HG03103 (cell line): Measurements from ENCODE around the gene SCN1A.
A peak's percentile ranks its signal among the peaks of the same experiment; 100 is the strongest.
"Not testable (repeated sequence)": the region's sequence is repeated elsewhere in the genome, so short reads cannot be mapped to it uniquely, and the experiment has no call there.

ENCODE experiments used
- ATAC-seq: cut with Tn5 transposase; IDR thresholded peaks from one replicate; pipeline ENCODE4 v1.9.1; 2021; ENCODE audit warnings: low read depth; ENCODE audit not compliant: unreplicated experiment

SCN1A gene

DNA sequence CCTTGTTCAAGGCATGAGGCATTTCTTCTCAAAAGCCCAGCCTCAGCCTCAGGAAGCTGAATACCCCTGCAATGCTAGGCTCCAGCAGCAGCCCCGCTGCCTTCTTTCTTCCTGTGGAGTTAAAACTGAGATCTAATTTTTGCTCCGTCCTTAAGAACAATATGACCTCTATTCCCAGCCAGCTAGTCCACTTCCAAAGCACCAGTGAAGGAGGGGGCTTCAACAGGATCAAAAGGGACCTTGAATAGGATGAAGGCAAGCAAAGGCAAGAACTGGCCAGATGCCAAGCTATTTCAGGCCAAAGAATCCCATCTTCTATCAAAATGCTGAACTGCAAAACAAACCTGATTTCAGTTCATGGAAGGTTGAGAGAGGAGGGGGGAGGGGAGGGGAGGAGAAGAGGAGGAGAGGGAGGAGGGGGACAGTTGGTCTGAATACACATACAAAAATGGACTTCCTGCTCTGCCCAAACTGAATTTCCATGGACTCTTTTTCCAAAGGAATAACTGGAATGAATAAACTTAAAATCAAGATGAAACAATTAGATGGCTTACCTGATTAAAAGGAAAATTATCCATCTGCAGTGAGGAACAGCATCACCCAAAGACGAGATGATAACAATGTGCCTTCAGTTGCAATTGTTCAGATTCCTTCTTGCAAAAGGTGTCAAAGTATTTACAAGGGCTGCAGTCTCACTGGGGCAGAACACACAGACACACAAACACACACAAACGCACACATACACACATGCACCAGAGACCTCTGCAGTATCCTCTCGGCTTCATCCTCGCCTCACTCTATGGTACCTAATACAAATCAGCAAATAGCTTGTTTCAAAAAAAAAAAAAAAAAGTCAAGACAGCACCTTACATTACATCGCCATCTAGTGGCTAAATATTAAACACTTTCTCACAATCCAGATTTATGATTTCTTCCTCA, at the start of gene SCN1A:
Gene SCN1A, minus strand, starts transcription at position 804 of the 939 bp plus-strand sequence. CDS start 54,399 bp downstream, outside the sequence.
- no peak for ATAC-seq

DNA sequence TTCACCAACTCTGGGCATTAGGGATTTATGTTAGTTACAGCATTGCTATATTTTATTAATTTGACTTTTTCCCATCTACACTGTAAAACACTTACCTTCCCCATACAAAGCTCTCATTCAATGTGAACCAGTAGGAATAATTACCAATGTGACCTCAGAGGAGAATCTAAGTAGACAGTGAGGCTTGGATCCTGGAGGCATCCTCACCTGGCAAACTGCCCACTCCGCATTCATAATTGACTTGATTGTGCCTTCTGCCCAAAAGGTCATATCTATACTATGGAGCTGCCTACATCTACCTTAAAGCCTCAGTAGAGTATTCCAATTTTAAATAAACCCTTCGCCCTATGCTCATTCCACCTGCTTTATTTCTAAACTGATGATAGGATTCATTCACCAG, 45.4 kb upstream of the SCN1A start:
- ATAC-seq = no peak

DNA sequence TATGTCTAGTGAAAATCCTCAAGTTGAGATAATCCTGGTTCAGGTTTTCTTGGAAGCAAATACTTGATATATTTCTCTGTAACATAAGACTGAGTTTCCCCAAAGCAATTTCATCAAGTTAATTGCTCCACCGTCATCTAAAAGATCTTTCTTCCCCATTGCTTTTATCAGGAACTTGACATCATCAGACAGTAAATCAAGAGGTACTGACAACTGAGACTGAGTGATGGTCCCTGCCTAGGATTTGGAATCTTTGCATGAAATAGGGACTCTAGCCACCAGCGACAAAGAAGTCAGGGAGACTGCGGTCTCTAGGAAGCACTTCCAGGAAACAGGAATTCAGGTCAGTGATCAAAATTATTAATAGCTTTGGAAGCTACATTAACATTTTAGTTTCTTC, 43.4 kb upstream of the SCN1A start:
- no peak for ATAC-seq

DNA sequence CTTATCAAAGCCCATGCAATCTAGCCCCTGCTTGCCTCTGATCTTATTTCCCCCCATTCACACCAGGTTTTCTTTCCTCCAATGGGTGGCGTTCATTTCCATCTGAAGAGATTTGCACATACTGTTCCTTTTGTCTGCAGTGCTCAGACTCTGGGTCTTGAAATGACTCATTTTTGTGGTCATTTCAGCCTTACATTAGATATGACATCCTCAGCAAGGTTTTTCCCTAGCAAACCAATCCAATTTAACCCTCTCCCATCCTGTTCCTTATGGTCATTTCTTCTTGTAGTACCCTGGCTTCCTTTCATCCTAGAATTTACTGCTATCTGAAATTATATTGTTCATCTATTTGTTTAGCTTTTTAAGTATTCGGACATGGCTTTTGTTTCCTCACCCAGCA, 42.5 kb upstream of the SCN1A start:
- peak; percentile 83 for ATAC-seq

DNA sequence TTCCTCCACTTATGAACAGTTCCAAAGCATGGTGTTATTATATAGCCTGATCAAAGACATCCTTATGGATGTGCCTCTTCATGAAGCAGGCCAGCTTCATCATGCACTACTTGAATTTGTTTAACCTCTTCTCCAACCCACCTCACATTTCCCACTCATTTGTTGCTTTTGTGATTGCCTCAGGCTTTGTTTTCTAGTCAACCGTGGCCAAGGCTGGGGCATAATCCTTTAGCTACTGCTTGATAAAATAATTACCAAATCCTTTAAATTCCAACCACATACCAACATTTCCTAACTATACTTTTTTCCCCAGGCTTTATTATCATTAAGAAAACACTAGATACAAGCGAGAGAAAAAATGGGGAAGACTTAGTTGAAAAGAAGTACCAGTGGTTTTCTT, 39.6 kb upstream of the SCN1A start:
- no peak for ATAC-seq

DNA sequence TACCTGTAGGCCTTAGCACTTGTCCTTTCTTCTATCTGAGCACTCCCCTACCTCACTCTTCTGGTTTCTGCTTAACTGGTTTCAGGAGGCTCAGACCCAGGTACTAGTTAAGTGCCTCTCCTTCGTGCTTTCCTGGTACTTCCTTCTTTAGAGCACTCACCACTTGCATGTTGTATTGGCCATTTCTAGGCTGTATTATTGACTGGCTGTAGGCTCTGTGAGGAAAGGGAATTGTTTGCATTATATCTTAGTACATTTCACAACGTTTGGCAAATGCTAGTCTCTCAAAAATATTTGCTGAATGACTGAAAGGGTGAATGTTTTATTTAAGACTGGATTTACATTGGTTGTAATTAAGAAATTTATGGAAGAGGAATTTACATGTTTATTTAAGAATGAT, 36.0 kb upstream of the SCN1A start:
- no peak for ATAC-seq

DNA sequence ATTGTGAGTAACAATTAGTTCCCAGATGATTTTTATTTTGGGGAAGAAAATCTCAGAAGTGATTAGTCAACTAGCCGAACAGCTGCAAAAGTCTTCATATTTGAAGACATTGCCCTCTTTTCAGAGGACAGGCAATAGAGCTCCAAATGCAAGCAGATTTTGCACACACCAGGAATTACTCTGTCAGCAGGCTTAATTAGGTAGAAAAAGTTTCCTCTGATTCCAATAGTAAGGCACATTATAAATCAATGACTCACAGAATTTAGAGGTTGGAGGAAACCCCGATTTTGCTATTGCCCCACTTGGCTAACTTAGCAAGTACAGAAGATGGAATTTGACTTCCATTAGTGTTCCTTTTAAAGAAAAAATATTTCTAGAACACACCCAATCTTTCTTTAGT, 30.7 kb upstream of the SCN1A start:
- no peak for ATAC-seq

DNA sequence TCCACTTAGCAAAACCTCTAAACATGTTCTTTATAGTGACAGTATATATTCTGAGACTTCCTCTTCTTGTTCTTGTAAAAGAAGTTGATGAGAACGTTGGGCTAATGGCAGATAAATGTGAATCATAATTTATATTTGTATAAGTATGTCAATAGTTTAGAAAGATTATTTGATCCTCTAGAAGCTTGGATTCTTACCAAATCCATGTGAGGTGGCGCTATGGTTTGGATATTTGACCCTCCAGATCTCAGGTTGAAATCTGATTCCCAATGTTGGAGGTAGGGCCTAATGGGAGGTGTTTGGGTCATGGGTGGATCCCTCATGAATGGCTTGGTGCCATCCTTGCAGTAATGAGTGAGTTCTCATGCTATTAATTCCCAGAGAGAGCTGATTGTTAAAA, 29.8 kb upstream of the SCN1A start:
- ATAC-seq = no peak

DNA sequence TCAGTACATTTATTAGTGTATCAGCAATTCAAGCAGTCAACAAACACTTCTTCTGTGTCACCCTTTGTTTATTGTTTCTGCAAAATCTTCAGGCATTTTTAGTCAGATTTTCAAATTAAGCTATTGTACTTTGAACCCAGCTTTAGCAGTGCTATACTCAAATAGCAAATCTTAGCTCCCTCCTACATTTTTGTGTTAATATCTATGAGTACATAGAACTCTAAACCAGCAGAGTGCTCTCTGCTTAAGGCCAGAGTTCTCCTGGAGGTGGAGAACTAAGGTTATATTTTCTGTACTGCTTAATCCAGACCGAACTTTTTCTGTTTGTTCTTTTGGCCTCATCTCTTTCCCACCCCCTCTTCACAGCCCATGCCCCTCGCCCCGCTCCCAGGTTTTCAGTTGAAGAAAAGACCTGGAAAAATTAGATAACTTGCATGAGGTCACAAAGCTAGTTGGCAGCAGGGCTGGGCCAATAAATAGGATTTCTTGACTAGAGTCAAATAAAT, 29.2 kb upstream of the SCN1A start:
- no peak for ATAC-seq

DNA sequence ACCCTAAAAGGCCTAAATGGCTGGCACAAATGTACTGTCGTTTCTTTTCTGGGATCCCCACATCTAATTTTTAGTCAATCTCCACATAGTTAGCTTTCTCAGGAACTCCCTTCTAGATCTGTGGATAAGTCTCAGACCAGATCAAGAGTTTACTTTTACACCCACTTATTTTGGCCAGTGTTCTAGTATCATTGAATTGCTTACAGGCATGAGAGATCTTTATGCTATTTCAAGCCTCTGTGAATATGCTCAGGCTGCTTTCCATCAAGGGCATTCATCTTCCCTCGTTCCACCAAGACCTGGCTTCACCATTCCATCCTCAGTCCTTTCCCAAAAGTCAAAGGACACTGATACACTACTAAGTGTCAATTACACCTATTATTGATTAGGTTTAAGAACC, 27.8 kb upstream of the SCN1A start:
- no peak for ATAC-seq

DNA sequence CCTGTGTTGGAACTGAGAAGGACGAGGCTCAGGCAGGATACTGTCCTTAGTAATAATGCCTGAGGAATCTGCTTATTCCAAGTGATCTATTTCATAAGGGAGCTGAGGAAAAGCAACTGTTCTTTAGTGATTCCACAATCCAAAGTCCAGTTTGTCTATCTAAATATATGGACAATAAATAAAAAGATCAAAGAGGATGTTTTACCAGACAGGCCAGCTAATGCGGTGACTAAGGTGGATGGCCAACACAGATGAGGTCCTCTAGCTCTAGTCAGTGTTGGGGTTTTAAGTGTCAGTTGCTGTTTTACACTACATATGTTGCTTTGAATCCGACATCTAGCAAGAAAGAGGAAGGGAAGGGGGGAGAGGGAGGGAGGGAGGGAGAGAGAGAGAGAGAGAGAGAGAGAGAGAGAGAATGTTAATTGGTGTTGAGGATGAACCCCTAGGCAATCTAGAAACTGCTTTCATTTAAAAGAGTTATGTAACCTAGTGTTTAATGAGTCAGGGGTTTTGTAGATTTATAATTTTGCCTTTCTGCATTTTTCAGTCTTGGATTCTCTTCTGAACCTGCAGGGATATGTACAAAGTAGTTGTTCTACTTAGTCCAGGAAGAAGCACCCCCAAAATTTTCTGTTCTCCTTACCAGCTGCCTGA, 27.0 kb upstream of the SCN1A start:
- ATAC-seq = no peak

DNA sequence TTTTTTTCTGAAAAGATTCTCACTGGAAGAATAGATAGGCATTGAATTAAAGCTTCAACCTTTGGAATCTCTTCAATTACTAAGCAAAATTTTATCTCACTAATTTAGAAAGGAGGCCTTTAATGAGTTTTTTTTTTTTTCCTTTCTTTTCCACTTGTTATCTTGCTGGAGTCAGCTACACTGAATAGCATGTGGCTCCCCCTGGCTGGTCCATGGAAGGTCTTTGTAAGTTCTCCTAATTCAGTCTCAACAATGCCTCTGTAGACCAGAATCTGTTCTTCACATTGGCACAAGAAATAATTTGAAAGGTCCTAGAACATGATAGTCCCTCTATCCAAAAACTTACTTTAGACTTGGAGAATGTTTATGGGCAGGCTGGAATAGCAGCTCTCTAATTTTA, 24.2 kb upstream of the SCN1A start:
- ATAC-seq = no peak

DNA sequence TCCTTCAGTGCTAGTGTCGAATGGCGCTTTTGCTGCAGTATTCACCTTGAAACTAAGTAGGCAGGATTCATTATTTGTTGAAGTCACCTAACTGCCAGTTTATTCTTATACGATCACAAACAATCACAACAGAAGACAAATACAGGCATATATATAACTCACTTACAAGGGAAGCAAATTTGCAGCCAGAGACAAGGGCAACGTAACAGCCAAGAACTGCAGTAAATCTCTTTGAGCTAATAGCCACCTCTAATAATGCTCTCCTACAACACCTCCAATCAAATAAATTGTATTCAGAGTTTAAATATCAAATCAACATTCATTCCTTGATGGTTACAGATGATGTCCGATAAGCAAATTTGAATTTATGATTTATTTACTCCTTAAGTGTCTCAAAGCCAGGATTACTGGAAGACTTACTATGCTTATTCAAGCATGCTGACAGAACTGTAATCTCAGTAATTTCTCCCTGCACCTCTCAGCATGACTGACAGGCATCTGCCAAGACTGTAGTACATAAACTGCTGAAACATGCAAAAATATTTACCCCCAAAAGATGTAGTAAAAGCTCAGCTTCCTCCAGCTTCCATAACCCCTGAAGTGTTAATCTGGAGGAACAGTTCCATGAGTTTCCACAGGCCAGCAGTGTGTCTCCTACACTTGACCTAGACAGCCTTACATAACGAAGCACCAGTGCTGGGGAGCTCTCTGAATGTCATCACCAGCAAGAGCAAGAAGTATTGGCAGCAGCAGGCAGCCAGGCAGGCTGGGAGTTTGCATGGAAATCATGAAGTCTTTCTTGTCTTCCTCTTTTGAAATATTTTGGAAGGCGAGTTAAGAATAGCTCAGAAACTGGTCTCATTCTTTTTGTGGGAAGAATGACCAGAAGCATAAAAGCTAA, 20.9 kb upstream of the SCN1A start:
- no peak for ATAC-seq

DNA sequence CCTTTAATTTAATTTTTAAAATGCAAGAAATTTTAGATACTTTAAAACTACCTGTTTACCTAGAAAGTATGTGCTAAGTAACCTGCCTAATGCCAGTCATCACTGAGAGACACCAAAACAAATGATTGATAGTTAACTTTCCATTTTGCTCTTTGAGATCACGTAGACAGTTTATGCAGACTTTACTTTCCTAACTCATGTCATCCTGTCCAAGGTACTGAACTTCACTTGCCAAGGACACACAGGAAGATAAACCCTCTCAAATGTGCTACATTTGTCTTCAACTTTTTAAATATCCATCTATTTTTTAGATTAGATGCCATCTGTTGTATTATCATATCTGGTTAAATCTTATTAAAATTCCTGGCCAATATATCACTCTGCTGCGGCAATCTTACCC, 20.1 kb upstream of the SCN1A start:
- no peak for ATAC-seq

DNA sequence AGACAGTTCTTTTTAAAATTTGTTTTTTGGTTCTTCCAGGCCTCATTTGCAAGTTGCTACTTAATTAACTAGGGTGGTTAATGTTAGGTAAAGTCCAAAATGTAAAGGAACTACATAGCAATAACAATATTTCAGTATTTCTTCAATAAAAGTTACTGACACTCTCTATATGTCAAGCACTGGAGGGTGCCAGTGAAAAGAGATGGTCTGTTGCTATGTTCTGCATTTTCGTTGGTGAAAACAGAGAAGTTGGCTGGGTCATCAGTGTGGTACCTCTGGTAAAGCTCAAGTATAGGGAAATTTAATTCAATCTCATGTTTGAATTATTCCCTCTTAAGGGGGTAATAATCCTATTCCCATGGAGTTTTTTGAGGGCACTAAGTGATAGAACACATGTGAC, 16.3 kb upstream of the SCN1A start:
- no peak for ATAC-seq

DNA sequence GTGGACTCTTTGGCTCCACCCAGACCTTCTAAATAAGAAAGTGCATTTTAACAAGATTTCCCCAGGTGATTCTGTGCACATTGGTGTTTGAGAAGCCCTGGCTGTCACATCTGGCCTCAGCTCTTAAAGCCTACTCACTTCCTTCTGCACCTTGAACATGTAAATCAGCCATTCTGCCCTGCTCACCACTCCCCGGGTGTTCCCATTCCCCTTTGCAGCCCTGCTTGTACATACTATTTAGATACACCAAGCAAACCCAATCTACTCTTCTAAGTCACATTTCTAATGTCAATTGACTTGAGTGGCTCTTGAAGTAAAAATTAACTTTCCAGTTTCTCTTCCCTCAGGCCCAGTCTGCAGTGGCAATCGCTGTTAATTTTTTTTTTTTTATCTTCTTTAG, 13.1 kb upstream of the SCN1A start:
- ATAC-seq = no peak

DNA sequence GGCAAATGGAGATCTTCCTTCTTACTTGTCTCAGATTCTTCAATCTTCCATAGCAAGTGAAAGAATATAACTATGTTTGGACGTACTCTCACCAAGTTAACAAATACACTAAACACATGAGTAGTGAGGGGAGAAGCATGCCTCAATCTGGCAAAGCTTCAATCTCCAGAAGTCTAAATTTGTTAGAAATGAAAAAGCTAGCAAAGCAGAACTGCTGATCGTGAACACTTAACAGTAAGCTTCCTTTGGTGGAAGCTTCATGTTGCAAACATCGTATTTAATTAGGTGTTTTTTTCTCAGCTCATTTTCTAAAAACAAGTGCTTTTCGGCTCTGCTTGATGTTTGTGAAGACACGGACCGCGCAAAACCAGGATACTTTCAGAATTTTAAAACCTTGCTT, 12.7 kb upstream of the SCN1A start:
- no peak for ATAC-seq

DNA sequence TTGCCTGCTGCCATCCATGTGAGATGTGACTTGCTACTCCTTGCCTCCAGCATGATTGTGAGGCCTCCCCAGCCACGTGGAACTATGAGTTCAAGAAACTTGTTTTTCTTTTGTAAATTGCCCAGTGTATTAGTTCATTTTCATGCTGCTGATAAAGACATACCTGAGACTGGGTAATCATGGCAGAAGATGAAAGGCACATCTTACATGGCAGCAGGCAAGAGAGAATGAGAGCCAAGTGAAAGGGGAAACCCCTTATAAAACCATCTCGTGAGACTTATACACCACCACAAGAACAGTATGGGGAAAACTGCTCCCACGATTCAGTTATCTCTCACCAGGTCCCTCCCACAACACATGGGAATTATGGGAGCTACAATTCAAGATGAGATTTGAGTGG, 11.7 kb upstream of the SCN1A start:
- ATAC-seq = not testable (repeated sequence)

DNA sequence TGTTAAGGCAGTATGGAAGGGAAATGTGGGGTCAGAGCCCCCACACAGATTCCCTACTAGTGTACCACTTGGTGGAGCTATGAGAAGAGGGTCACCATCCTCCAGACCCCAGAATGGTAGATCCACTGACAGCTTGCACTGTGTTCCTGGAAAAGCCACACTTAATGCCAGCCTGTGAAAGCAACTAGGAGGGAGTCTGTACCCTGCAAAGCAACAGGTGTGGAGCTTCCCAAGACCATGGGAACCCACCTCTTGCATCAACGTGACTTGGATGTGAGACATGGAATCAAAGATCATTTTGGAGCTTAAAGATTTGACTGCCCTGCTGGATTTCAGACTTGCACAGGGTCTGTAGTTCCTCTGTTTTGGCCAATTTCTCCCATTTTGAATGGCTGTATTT, 10.8 kb upstream of the SCN1A start:
- no peak for ATAC-seq

DNA sequence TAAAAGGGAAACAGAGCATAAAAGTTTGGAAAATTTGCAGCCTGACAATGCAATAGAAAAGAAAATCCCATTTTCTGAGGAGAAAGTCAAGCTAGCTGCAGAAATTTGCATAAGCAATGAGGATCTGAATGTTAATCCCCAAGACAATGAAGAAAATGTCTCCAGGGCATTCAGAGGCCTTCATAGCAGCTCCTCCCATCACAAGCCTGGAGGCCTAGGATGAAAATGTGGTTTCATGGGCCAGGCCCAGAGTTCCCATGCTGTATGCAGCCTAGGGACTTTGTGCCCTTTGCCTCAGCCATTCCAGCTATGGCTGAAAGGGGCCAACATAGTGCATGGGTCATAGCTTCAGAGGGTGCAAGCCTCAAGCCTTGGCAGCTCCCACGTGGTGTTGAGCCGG, 10.3 kb upstream of the SCN1A start:
- ATAC-seq = no peak

DNA sequence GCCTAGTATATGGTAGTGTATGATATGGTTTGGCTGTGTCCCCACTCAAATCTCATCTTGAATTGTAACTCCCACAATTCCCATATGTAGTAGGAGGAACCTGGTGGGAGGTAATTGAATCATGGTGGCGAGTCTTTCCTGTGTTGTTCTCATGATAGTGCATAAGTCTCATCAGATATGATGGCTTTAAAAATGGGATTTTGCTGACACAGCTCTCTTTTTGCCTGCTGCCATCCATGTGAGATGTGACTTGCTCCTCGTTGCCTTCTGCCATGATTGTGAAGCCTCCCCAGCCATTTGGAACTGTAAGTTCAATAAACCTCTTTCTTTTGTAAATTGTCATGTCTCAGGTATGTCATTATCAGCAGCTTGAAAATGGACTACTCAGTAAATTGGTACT, 9.5 kb upstream of the SCN1A start:
- ATAC-seq = no peak
